ENCODE data around the gene CENPS. TPM values are rescaled to one million over a fixed set of nuclear protein-coding genes. Genes with fewer than 3 reads are reported as not detected.

The CENPS gene
- 39.5 TPM for polyA plus RNA-seq (2013, experiment 1 of 4)
- 38.9 TPM for polyA plus RNA-seq (2013, experiment 2 of 4)
- polyA plus RNA-seq (2013, experiment 3 of 4) = 29.3 TPM
- polyA plus RNA-seq (2013, experiment 4 of 4) = 33.9 TPM

DNA sequence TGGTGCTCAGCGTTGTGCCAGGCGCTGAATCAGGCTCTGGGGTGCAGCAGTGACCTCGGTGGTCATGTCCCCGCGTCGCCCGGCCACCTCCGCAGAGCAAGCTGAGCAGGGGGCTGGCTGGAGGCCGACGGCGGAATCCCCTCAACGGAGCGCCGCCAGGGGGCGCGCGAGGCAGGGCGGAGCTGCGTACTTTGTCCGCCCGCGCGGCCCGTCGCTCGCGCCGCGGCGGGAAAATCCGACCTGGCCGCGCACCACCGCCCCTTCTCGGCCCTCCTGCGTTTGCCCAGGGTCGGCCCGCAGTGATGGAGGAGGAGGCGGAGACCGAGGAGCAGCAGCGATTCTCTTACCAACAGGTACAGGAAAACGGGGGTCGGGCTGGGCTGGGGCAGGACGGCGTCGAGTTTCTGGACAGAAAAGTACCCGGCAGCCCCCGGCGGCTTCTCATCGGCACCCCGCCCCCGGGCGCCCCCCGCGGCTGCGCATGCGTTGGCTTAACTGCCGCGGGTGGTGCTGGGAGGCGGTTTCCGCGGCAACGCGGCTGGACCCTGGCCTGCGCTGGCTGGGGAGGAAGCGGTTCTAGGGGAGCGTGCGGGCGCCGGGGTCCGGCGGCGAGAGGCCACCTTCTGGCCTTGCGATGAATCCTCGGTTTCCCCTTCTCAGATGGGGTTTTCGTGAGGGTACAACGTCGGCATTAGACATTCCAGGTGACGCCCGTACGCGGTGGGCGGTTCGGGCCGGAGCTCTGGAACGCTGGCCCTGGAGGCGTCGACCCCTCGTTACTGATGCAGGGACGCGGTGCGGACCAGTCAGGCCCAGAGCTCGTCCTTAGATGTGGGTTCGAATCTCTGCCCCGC lies at the start of gene CENPS:
TSS of gene CENPS (plus strand) at position 218 of the 854 bp plus-strand sequence. CDS start at position 303, 85 bp downstream.
- WGBS, 2 experiments = 1% methylated on average over 95 of the region's 95 CpGs
- Histone ChIP-seq H3K4me3 (ENCODE audit: insufficient read depth, low read depth, low read length) (peak within 1 kb of the TSS; percentile 55), H3K36me3 (ENCODE audit: control insufficient read depth, insufficient read depth, low read length) (no peaks in the 10 kb centered on the region), H3K9me3 (ENCODE audit: control insufficient read depth, low read length) (no peaks in the 10 kb centered on the region), H3K4me1 (ENCODE audit: control insufficient read depth, insufficient read depth, low read length) (peaks cover 3% of the 10 kb centered on the region), H3K27me3 (ENCODE audit: control insufficient read depth, insufficient read depth, low read length, poor library complexity, severe bottlenecking) (no peaks in the 10 kb centered on the region), H3K27ac (ENCODE audit: insufficient read depth, low read depth, low read length, poor library complexity, severe bottlenecking) (peak within 1 kb of the TSS; percentile 87)

DNA sequence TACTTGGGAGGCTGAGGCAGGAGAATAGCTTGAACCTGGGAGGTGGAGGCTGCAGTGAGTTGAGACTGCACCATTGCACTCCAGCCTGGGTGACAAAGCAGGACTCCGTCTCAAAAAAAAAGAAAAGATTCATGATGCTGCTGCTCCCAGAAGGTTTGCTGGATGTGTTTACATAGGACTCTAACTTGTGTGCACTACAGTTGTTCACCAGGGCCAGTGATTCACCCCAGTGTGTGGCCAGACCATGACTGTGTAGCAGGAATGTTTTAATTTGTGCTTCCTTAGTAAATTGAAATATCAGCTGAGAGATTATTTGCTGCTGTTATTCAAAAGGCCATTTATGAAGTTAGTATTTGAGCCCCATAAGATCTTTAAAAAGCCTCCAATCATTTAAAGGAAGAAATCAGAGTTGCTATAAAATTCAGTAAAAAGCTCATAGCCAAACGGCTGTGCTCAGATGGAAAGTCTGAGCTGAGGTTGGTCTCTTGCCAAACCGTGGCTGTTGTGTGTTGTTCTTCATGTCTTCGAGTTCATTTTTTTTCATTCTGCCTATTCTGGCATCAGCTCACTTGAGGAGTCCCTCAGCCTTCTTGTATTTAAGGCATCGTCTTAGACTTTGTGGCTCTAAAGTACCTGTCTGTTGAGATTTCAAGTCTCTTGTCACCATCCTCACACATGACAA lies 49.5 kb upstream of the CENPS start:
- Histone ChIP-seq H3K9me3 (ENCODE audit: control insufficient read depth, low read length) (no peaks in the 10 kb centered on the region), H3K27ac (ENCODE audit: insufficient read depth, low read depth, low read length, poor library complexity, severe bottlenecking) (no peak overlapping the region), H3K4me1 (ENCODE audit: control insufficient read depth, insufficient read depth, low read length) (no peaks in the 10 kb centered on the region), H3K4me3 (ENCODE audit: insufficient read depth, low read depth, low read length) (no peak overlapping the region), H3K36me3 (ENCODE audit: control insufficient read depth, insufficient read depth, low read length) (peaks cover 21% of the 10 kb centered on the region), H3K27me3 (ENCODE audit: control insufficient read depth, insufficient read depth, low read length, poor library complexity, severe bottlenecking) (no peaks in the 10 kb centered on the region)
- WGBS, 2 experiments = 88 to 95% methylated on average over 5 of the region's 5 CpGs

DNA sequence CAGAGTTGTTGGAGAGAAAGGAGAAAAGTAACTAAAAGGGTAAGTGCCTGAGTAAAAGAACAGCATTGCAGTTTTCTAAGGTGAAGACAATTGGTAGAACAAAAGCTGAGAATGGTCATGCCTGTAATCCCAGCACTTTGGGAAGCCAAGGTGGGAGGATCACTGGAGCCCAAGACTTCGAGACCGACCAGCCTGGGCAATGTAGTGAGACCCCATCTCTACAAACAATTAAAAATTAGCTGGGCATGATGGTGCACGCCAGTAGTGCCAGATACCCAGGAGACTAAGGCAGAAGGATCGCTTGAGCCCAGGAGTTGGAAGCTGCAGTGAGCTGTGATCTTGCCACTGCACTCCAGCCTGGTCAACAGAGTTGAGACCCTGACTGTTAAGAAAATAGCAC lies 46.6 kb upstream of the CENPS start:
- Histone ChIP-seq H3K4me3 (ENCODE audit: insufficient read depth, low read depth, low read length) (no peak overlapping the region), H3K27ac (ENCODE audit: insufficient read depth, low read depth, low read length, poor library complexity, severe bottlenecking) (no peak overlapping the region), H3K4me1 (ENCODE audit: control insufficient read depth, insufficient read depth, low read length) (peaks cover 13% of the 10 kb centered on the region), H3K9me3 (ENCODE audit: control insufficient read depth, low read length) (no peaks in the 10 kb centered on the region), H3K27me3 (ENCODE audit: control insufficient read depth, insufficient read depth, low read length, poor library complexity, severe bottlenecking) (no peaks in the 10 kb centered on the region), H3K36me3 (ENCODE audit: control insufficient read depth, insufficient read depth, low read length) (peaks cover 12% of the 10 kb centered on the region)
- 81 to 82% methylated on average over 4 of the region's 4 CpGs for WGBS, 2 experiments

DNA sequence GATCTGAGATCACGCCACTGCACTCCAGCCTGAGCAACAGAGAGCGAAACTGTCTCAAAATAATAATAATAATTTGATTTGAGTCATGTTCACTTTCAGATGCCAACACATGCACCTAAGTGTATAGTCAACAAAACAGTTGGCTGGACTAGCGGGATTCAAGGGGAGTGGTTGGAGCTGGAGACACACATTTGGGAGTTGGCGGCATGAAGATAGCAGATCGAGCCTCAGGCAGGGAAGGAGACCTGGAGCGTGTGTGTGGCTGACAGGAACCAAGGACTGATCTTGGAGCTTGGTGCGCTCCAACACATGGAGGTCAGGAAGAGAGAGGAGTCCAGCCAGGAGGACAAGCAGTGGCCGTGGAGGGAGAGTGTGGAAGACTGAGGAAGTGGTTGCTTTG lies 46.0 kb upstream of the CENPS start:
- Histone ChIP-seq H3K27me3 (ENCODE audit: control insufficient read depth, insufficient read depth, low read length, poor library complexity, severe bottlenecking) (no peaks in the 10 kb centered on the region), H3K4me3 (ENCODE audit: insufficient read depth, low read depth, low read length) (no peak overlapping the region), H3K9me3 (ENCODE audit: control insufficient read depth, low read length) (no peaks in the 10 kb centered on the region), H3K4me1 (ENCODE audit: control insufficient read depth, insufficient read depth, low read length) (peaks cover 15% of the 10 kb centered on the region), H3K36me3 (ENCODE audit: control insufficient read depth, insufficient read depth, low read length) (peaks cover 7% of the 10 kb centered on the region), H3K27ac (ENCODE audit: insufficient read depth, low read depth, low read length, poor library complexity, severe bottlenecking) (no peak overlapping the region)
- 94 to 97% methylated on average over 8 of the region's 8 CpGs for WGBS, 2 experiments

DNA sequence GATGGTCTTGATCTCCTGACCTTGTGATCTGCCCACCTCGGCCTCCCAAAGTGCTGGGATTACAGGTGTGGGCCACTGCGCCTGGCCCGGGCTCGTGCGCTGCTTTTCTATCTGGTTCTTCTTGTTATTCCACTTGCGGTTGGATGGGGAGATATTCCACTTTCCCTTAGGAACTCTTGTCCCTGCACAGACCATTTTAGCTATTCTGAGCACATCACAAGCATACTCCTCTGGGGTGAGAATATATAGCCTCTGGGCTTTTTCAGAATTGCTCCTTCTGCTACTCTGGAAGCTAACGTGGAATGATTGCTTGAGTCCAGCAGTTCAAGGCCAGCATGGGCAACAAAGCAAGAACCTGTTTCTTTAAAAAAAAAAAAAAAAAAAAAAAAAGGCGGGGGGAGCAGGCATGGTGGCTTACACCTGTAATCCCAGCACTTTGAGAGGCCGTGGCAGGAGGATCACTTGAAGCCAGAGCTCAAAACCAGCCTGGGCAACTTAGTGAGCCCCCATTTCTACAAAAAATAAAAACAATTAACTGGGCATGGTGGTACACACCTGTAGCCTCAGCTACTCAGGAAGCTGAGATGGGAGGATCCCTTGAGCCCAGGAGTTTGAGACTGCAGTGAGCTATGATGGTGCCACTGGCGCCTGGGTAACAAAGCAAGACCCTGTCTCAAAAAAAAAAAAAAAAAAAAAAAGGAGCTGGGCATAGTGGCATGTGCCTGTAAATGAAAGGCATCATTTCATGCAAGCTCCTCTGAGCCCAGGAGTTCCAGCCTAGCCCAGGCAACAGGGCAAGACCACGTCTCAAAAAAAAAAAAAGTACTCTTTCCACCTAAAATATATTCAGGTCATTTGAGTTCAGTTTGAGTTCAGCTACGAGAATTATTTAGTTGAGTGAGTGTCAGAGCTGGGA lies 43.2 kb upstream of the CENPS start:
- Histone ChIP-seq H3K27me3 (ENCODE audit: control insufficient read depth, insufficient read depth, low read length, poor library complexity, severe bottlenecking) (no peaks in the 10 kb centered on the region), H3K36me3 (ENCODE audit: control insufficient read depth, insufficient read depth, low read length) (no peaks in the 10 kb centered on the region), H3K4me3 (ENCODE audit: insufficient read depth, low read depth, low read length) (no peak overlapping the region), H3K4me1 (ENCODE audit: control insufficient read depth, insufficient read depth, low read length) (peaks cover 15% of the 10 kb centered on the region), H3K9me3 (ENCODE audit: control insufficient read depth, low read length) (no peaks in the 10 kb centered on the region), H3K27ac (ENCODE audit: insufficient read depth, low read depth, low read length, poor library complexity, severe bottlenecking) (peak overlapping the region; percentile 81)
- 87 to 88% methylated on average over 11 to 12 of the region's 12 CpGs for WGBS, 2 experiments

DNA sequence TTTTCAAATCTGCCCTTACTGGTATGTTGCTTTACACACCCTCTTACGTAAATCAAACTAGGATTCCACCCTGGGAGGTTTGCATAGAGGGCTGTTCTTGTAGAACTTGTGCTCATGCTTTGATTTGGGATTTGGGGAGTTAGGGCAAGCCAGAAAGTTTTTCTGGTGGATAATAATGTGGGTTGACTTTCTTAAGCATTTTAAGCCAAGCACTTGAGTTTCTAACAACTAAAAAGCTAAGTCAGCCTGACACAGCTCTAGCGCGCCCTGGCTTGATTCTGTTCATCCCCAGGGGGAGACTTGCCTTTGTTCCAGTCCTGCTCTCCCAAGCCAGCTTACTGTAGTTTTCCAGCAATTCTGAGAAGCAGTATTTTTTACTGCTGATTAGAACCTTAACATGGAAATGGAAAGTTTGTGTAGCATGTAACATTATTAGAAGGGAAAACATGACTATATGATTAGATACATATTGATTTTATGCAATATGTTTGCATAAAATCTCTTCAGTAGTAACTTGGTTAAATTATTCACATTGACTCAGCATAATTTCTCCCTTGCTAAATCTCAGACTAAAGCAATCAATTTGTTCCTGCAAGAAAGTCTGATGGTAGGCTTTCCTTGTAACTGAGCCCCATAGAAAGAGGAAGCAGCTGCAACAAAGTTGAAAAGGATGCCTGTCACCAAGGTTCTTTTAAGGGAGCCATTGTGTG lies 42.4 kb upstream of the CENPS start:
- WGBS, 2 experiments = 54 to 65% methylated on average over 3 of the region's 3 CpGs
- peaks cover 15% of the 10 kb centered on the region for H3K4me1 ChIP-seq (ENCODE audit: control insufficient read depth, insufficient read depth, low read length)

DNA sequence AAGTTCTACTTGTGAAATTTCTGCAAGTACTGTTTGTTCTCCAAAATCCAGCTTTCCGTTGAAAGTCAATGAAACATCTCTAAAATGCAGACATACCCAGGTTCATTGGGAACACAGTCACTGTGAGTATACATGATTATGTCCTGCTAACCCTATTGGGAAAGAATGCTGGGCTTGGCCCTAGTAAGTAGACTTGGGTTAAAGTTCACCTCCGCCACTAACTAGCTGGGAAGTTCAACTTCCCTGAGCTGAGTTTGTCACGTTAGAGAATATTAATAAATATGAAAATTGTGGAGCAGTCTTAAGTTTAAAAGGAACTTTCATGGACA lies 41.9 kb upstream of the CENPS start:
- H3K4me3 ChIP-seq (ENCODE audit: insufficient read depth, low read depth, low read length) = no peak overlapping the region
- H3K4me1 ChIP-seq (ENCODE audit: control insufficient read depth, insufficient read depth, low read length) = peaks cover 15% of the 10 kb centered on the region
- WGBS, 2 experiments = 87 to 90% methylated on average over 3 of the region's 3 CpGs
- no peaks in the 10 kb centered on the region for H3K27me3 ChIP-seq (ENCODE audit: control insufficient read depth, insufficient read depth, low read length, poor library complexity, severe bottlenecking)
- no peaks in the 10 kb centered on the region for H3K9me3 ChIP-seq (ENCODE audit: control insufficient read depth, low read length)
- peak overlapping the region; percentile 81 for H3K27ac ChIP-seq (ENCODE audit: insufficient read depth, low read depth, low read length, poor library complexity, severe bottlenecking)
- H3K36me3 ChIP-seq (ENCODE audit: control insufficient read depth, insufficient read depth, low read length) = no peaks in the 10 kb centered on the region

More for the DNA sequence above, 42.4 kb upstream of the CENPS start:
- H3K36me3 ChIP-seq (ENCODE audit: control insufficient read depth, insufficient read depth, low read length) = no peaks in the 10 kb centered on the region
- H3K27ac ChIP-seq (ENCODE audit: insufficient read depth, low read depth, low read length, poor library complexity, severe bottlenecking) = peak overlapping the region; percentile 81
- H3K9me3 ChIP-seq (ENCODE audit: control insufficient read depth, low read length) = no peaks in the 10 kb centered on the region
- no peaks in the 10 kb centered on the region for H3K27me3 ChIP-seq (ENCODE audit: control insufficient read depth, insufficient read depth, low read length, poor library complexity, severe bottlenecking)
- H3K4me3 ChIP-seq (ENCODE audit: insufficient read depth, low read depth, low read length) = no peak overlapping the region

DNA sequence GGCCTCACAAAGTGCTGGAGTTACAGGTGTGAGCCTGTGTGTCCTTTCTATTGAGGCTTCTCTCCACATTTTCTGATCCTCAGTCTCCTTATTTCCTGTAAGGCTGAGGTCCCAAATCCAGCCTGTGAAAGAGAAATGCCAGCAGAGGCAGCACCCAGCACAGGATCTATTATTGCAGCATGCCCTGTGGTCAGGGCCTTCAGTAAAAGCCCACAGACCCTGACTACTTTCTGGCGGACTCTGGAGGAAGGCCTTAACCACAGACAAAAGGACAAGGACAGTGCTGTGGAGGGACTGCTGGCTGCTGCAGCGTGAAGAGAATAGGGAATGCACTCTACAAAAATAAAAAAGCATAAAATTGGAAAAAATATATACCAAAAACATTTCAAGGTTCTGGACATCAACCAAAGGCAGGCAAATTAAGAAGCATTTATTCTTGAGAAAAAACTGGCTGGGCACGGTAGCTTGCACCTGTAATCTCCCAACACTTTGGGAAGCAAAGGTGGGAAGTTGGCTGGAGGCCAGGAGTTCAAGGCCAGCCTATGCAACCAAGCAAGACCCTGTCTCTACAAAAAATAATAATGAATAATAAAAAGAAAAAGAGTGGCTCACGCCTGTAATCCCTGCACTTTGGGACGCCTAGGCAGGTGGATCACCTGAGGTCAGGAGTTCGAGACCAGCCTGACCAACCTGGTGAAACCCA lies 40.8 kb upstream of the CENPS start:
- Histone ChIP-seq H3K27ac (ENCODE audit: insufficient read depth, low read depth, low read length, poor library complexity, severe bottlenecking) (no peak overlapping the region), H3K9me3 (ENCODE audit: control insufficient read depth, low read length) (no peaks in the 10 kb centered on the region), H3K4me1 (ENCODE audit: control insufficient read depth, insufficient read depth, low read length) (peaks cover 15% of the 10 kb centered on the region), H3K27me3 (ENCODE audit: control insufficient read depth, insufficient read depth, low read length, poor library complexity, severe bottlenecking) (no peaks in the 10 kb centered on the region), H3K36me3 (ENCODE audit: control insufficient read depth, insufficient read depth, low read length) (no peaks in the 10 kb centered on the region), H3K4me3 (ENCODE audit: insufficient read depth, low read depth, low read length) (no peak overlapping the region)
- WGBS, 2 experiments = 91 to 95% methylated on average over 5 to 6 of the region's 6 CpGs

DNA sequence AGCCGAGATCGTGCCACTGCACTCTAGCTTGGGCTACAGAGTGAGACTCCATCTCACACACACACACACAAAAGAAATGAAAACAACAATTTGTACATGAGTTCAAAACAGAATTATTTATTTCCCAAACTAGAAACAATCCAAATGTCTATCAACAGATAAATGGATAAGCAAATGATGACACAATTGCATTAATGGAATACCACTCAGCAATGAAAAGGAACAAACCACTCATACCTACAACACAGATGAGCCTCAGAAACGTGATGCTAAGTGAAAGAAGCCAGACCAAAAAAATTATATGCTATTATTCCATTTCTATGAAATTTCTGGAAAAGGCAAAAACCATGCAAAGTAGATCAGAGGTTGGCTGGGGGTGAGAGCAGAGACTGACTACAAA lies 33.4 kb upstream of the CENPS start:
- 93 to 99% methylated on average over 3 of the region's 3 CpGs for WGBS, 2 experiments
- H3K9me3 ChIP-seq (ENCODE audit: control insufficient read depth, low read length) = no peaks in the 10 kb centered on the region
- no peaks in the 10 kb centered on the region for H3K27me3 ChIP-seq (ENCODE audit: control insufficient read depth, insufficient read depth, low read length, poor library complexity, severe bottlenecking)
- no peak overlapping the region for H3K4me3 ChIP-seq (ENCODE audit: insufficient read depth, low read depth, low read length)
- no peaks in the 10 kb centered on the region for H3K36me3 ChIP-seq (ENCODE audit: control insufficient read depth, insufficient read depth, low read length)
- H3K27ac ChIP-seq (ENCODE audit: insufficient read depth, low read depth, low read length, poor library complexity, severe bottlenecking) = no peak overlapping the region
- H3K4me1 ChIP-seq (ENCODE audit: control insufficient read depth, insufficient read depth, low read length) = no peaks in the 10 kb centered on the region
